GM23338 (cell line): Measurements from ENCODE around the gene CNTN1. TPM values are rescaled to one million over a fixed set of nuclear protein-coding genes. Genes with fewer than 3 reads are reported as not detected.

Experiments used
- ATAC-seq: fragments of 200-7000 bp; cut with Tn5 transposase; 3 replicates; pipeline ENCODE4 v1.9.1; 2020
- DNase-seq: peaks from one replicate; pipeline ENCODE4 v3.0.0-alpha.2; 2015; ENCODE audit warnings: low spot score
- H2AFZ ChIP-seq: fragments of 200-600 bp; sonication (generic); 2 replicates; pipeline ENCODE4 v1.8.0; 2016; ENCODE audit warnings: antibody characterized with exemption, mild to moderate bottlenecking, moderate library complexity
- H3F3A ChIP-seq: fragments of 200-600 bp; sonication (generic); replicated peaks from 2 replicates; pipeline ENCODE4 v1.8.0; 2017; ENCODE audit warnings: antibody characterized with exemption, mixed run types, low read depth
- H3K27ac ChIP-seq: fragments of 200-600 bp; sonication (generic); 2 replicates; pipeline ENCODE4 v1.6.1; 2016; ENCODE audit warnings: low read depth
- H3K27me3 ChIP-seq: fragments of 200-600 bp; sonication (generic); 2 replicates; pipeline ENCODE4 v1.8.0; 2016; ENCODE audit warnings: mild to moderate bottlenecking, mixed run types, moderate library complexity; ENCODE audit not compliant: insufficient read depth
- H3K36me3 ChIP-seq: fragments of 200-600 bp; sonication (generic); 2 replicates; pipeline ENCODE4 v1.8.0; 2016; ENCODE audit warnings: mild to moderate bottlenecking; ENCODE audit not compliant: insufficient read depth
- H3K4me1 ChIP-seq: fragments of 200-600 bp; sonication (generic); 2 replicates; pipeline ENCODE4 v1.8.0; 2016; ENCODE audit warnings: mild to moderate bottlenecking, moderate library complexity; ENCODE audit not compliant: insufficient read depth
- H3K4me2 ChIP-seq: fragments of 200-600 bp; sonication (generic); 2 replicates; pipeline ENCODE4 v1.7.1; 2017; ENCODE audit warnings: mixed run types
- H3K4me3 ChIP-seq: fragments of 200-600 bp; sonication (generic); 2 replicates; pipeline ENCODE4 v1.6.1; 2016; ENCODE audit warnings: mixed run types
- H3K79me2 ChIP-seq: fragments of 200-600 bp; sonication (generic); replicated peaks from 2 replicates; pipeline ENCODE4 v1.8.0; 2017; ENCODE audit warnings: mild to moderate bottlenecking; ENCODE audit not compliant: insufficient read depth
- H3K9me2 ChIP-seq: fragments of 200-600 bp; sonication (generic); 2 replicates; pipeline ENCODE4 v1.8.0; 2017; ENCODE audit not compliant: insufficient read depth
- H4K20me1 ChIP-seq: fragments of 200-600 bp; sonication (generic); replicated peaks from 2 replicates; pipeline ENCODE4 v1.8.0; 2017; ENCODE audit warnings: mild to moderate bottlenecking; ENCODE audit not compliant: insufficient read depth
- H3K27ac Mint-ChIP-seq: 2 replicates; pipeline ENCODE4 v1.8.0; 2020; ENCODE audit warnings: inconsistent platforms, mild to moderate bottlenecking, moderate library complexity, mixed read lengths
- H3K27me3 Mint-ChIP-seq: 3 replicates; pipeline ENCODE4 v1.8.0; 2022; ENCODE audit warnings: low read depth, mild to moderate bottlenecking, moderate library complexity, mixed read lengths, inconsistent platforms; ENCODE audit not compliant: insufficient read depth, poor library complexity
- H3K36me3 Mint-ChIP-seq: 3 replicates; pipeline ENCODE4 v1.8.0; 2021; ENCODE audit warnings: low read depth, mild to moderate bottlenecking, inconsistent platforms, moderate library complexity, mixed read lengths
- H3K4me1 Mint-ChIP-seq: 3 replicates; pipeline ENCODE4 v1.8.0; 2020; ENCODE audit warnings: mild to moderate bottlenecking, inconsistent platforms, mixed read lengths
- H3K4me3 Mint-ChIP-seq: 3 replicates; pipeline ENCODE4 v1.8.0; 2021; ENCODE audit warnings: moderate library complexity, mild to moderate bottlenecking, inconsistent platforms, mixed read lengths
- H3K9me3 Mint-ChIP-seq: 3 replicates; pipeline ENCODE4 v1.8.0; 2020; ENCODE audit warnings: moderate library complexity, mild to moderate bottlenecking, inconsistent platforms, mixed read lengths
- CREB1 ChIP-seq: fragments of 250-450 bp; sonication (Bioruptor Pico); IDR thresholded peaks from 2 replicates; pipeline ENCODE4 v1.5.0; 2020; ENCODE audit warnings: low read depth, mild to moderate bottlenecking, moderate library complexity
- EZH2 ChIP-seq: fragments of 200-600 bp; sonication (generic); IDR thresholded peaks from one replicate; pipeline ENCODE4 v1.8.0; 2017; ENCODE audit warnings: antibody characterized with exemption, mild to moderate bottlenecking, low read depth; ENCODE audit not compliant: unreplicated experiment
- EZH2phosphoT487 ChIP-seq: fragments of 200-600 bp; sonication (generic); IDR thresholded peaks from one replicate; pipeline ENCODE4 v1.8.1; 2018; ENCODE audit warnings: antibody characterized with exemption; ENCODE audit not compliant: unreplicated experiment
- JUNB ChIP-seq: IDR thresholded peaks from one replicate; pipeline ENCODE4 v1.6.1; 2016; ENCODE audit warnings: antibody characterized with exemption; ENCODE audit not compliant: unreplicated experiment
- NANOG ChIP-seq: IDR thresholded peaks from 2 replicates; pipeline ENCODE4 v1.6.1; 2016; ENCODE audit warnings: antibody characterized with exemption, borderline replicate concordance
- POLR2AphosphoS5 ChIP-seq: IDR thresholded peaks from 2 replicates; pipeline ENCODE4 v1.6.1; 2016; ENCODE audit warnings: antibody characterized with exemption, low read depth
- STAT1 ChIP-seq: IDR thresholded peaks from one replicate; pipeline ENCODE4 v1.6.1; 2016; ENCODE audit warnings: antibody characterized with exemption; ENCODE audit not compliant: unreplicated experiment
- ZNF114 ChIP-seq: fragments of 250-450 bp; sonication (Bioruptor Pico); IDR thresholded peaks from 2 replicates; pipeline ENCODE4 v1.5.0; 2020; ENCODE audit warnings: mild to moderate bottlenecking, moderate library complexity
- polyA plus RNA-seq: library from polyadenylated mRNA; unstranded; fragments of >200 nt; fragmentation: Nextera tagmentation; extraction: Ambion mirVana; gene quantifications from 2 replicates; pipeline ENCODE4 v1.2.1, GENCODE V29; 2016
- total RNA-seq: library from RNA; depleted of rRNA; stranded (reverse); fragments of >200 nt; shearing (Covaris generic); gene quantifications from 2 replicates; pipeline ENCODE4 v1.2.3, GENCODE V29; 2014
- TF ChIP-seq, protein P1 (sequence below), 2 experiments: fragments of 200-600 bp in 1 of 2; sonication (generic) in 1 of 2; conservative IDR thresholded peaks; 2 replicates each; pipeline versions ENCODE4 v1.5.1 to v1.6.1; 2016 to 2017; ENCODE audit warnings: antibody characterized with exemption in 2 of 2, low read depth in 2 of 2, mild to moderate bottlenecking in 2 of 2, moderate library complexity in 1 of 2
- TF ChIP-seq, protein P2 (sequence below): fragments of 250-450 bp; sonication (Bioruptor Pico); IDR thresholded peaks from 2 replicates; pipeline ENCODE4 v1.5.0; 2020; ENCODE audit warnings: mild to moderate bottlenecking, moderate library complexity
- TF ChIP-seq, protein P3 (sequence below): IDR thresholded peaks from 2 replicates; pipeline ENCODE4 v1.6.1; 2016; ENCODE audit warnings: antibody characterized with exemption
- TF ChIP-seq, protein P4 (sequence below): IDR thresholded peaks from one replicate; pipeline ENCODE4 v1.6.1; 2018; ENCODE audit warnings: antibody characterized with exemption; ENCODE audit not compliant: unreplicated experiment

Gene CNTN1
- total and polyA plus RNA-seq, 2 experiments from 2014 or later = 5.0 to 27.0 TPM

DNA sequence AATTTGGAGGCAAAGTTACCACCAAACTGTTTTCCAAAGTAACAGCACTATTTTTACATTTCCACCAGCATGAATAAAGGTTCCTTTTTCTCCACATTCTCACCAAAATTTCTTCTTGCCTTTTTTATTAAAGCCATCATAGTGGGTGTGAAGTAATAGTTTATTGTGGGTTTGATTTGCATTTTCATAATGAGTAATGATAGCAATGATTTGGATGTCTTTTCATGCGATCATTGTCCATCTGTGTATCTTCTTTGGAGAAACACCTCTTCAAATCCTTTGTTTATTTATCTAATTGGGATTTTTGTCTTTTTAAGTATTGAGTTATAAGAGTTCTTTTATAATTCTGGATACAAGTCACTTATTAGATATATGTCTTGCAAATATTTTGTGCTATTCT, 172.7 kb downstream of the CNTN1 start (continued):
- TF ChIP-seq JUNB = no peak
- no peak for TF ChIP-seq EZH2
- TF ChIP-seq, protein P1, sequence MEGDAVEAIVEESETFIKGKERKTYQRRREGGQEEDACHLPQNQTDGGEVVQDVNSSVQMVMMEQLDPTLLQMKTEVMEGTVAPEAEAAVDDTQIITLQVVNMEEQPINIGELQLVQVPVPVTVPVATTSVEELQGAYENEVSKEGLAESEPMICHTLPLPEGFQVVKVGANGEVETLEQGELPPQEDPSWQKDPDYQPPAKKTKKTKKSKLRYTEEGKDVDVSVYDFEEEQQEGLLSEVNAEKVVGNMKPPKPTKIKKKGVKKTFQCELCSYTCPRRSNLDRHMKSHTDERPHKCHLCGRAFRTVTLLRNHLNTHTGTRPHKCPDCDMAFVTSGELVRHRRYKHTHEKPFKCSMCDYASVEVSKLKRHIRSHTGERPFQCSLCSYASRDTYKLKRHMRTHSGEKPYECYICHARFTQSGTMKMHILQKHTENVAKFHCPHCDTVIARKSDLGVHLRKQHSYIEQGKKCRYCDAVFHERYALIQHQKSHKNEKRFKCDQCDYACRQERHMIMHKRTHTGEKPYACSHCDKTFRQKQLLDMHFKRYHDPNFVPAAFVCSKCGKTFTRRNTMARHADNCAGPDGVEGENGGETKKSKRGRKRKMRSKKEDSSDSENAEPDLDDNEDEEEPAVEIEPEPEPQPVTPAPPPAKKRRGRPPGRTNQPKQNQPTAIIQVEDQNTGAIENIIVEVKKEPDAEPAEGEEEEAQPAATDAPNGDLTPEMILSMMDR (conservative IDR thresholded peaks at IDR 0.05; ENCODE audit: low read depth in 2 of 2) = no peak
- TF ChIP-seq CREB1 = no peak

DNA sequence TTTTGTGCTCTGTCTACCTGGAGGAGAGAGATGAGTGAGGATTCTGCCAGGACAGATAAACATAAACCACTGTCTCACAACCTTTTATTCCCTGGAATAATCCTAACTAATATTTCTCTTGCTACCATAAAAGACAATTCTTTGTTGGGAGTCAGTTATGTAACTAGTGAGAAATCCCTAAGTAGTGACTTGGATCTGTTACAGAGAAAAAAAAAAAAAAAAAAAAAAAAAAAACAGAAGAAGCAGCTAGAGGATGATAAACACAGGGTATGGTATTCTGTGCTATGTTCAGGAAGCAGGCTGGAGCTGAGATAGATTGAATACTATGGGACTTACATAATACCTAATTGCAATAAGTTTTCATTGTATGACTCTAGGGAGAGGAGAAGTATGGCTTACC, 178.7 kb downstream of the CNTN1 start:
- H3K36me3 Mint-ChIP-seq = no peaks in the 10 kb centered on the region
- TF ChIP-seq EZH2phosphoT487 (no peak), CREB1 (no peak), JUNB (no peak), STAT1 (no peak), POLR2AphosphoS5 (no peak), EZH2 (no peak), ZNF114 (CRISPR knock-in tag) (no peak), NANOG (no peak)
- TF ChIP-seq, protein P2, sequence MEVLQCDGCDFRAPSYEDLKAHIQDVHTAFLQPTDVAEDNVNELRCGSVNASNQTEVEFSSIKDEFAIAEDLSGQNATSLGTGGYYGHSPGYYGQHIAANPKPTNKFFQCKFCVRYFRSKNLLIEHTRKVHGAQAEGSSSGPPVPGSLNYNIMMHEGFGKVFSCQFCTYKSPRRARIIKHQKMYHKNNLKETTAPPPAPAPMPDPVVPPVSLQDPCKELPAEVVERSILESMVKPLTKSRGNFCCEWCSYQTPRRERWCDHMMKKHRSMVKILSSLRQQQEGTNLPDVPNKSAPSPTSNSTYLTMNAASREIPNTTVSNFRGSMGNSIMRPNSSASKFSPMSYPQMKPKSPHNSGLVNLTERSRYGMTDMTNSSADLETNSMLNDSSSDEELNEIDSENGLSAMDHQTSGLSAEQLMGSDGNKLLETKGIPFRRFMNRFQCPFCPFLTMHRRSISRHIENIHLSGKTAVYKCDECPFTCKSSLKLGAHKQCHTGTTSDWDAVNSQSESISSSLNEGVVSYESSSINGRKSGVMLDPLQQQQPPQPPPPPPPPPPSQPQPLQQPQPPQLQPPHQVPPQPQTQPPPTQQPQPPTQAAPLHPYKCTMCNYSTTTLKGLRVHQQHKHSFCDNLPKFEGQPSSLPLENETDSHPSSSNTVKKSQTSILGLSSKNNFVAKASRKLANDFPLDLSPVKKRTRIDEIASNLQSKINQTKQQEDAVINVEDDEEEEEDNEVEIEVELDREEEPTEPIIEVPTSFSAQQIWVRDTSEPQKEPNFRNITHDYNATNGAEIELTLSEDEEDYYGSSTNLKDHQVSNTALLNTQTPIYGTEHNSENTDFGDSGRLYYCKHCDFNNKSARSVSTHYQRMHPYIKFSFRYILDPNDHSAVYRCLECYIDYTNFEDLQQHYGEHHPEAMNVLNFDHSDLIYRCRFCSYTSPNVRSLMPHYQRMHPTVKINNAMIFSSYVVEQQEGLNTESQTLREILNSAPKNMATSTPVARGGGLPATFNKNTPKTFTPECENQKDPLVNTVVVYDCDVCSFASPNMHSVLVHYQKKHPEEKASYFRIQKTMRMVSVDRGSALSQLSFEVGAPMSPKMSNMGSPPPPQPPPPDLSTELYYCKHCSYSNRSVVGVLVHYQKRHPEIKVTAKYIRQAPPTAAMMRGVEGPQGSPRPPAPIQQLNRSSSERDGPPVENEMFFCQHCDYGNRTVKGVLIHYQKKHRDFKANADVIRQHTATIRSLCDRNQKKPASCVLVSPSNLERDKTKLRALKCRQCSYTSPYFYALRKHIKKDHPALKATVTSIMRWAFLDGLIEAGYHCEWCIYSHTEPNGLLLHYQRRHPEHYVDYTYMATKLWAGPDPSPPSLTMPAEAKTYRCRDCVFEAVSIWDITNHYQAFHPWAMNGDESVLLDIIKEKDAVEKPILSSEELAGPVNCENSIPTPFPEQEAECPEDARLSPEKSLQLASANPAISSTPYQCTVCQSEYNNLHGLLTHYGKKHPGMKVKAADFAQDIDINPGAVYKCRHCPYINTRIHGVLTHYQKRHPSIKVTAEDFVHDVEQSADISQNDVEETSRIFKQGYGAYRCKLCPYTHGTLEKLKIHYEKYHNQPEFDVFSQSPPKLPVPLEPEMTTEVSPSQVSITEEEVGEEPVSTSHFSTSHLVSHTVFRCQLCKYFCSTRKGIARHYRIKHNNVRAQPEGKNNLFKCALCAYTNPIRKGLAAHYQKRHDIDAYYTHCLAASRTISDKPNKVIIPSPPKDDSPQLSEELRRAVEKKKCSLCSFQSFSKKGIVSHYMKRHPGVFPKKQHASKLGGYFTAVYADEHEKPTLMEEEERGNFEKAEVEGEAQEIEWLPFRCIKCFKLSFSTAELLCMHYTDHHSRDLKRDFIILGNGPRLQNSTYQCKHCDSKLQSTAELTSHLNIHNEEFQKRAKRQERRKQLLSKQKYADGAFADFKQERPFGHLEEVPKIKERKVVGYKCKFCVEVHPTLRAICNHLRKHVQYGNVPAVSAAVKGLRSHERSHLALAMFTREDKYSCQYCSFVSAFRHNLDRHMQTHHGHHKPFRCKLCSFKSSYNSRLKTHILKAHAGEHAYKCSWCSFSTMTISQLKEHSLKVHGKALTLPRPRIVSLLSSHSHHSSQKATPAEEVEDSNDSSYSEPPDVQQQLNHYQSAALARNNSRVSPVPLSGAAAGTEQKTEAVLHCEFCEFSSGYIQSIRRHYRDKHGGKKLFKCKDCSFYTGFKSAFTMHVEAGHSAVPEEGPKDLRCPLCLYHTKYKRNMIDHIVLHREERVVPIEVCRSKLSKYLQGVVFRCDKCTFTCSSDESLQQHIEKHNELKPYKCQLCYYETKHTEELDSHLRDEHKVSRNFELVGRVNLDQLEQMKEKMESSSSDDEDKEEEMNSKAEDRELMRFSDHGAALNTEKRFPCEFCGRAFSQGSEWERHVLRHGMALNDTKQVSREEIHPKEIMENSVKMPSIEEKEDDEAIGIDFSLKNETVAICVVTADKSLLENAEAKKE (CRISPR knock-in tag) = no peak
- TF ChIP-seq, protein P3, sequence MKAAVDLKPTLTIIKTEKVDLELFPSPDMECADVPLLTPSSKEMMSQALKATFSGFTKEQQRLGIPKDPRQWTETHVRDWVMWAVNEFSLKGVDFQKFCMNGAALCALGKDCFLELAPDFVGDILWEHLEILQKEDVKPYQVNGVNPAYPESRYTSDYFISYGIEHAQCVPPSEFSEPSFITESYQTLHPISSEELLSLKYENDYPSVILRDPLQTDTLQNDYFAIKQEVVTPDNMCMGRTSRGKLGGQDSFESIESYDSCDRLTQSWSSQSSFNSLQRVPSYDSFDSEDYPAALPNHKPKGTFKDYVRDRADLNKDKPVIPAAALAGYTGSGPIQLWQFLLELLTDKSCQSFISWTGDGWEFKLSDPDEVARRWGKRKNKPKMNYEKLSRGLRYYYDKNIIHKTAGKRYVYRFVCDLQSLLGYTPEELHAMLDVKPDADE = no peak
- TF ChIP-seq, protein P4, sequence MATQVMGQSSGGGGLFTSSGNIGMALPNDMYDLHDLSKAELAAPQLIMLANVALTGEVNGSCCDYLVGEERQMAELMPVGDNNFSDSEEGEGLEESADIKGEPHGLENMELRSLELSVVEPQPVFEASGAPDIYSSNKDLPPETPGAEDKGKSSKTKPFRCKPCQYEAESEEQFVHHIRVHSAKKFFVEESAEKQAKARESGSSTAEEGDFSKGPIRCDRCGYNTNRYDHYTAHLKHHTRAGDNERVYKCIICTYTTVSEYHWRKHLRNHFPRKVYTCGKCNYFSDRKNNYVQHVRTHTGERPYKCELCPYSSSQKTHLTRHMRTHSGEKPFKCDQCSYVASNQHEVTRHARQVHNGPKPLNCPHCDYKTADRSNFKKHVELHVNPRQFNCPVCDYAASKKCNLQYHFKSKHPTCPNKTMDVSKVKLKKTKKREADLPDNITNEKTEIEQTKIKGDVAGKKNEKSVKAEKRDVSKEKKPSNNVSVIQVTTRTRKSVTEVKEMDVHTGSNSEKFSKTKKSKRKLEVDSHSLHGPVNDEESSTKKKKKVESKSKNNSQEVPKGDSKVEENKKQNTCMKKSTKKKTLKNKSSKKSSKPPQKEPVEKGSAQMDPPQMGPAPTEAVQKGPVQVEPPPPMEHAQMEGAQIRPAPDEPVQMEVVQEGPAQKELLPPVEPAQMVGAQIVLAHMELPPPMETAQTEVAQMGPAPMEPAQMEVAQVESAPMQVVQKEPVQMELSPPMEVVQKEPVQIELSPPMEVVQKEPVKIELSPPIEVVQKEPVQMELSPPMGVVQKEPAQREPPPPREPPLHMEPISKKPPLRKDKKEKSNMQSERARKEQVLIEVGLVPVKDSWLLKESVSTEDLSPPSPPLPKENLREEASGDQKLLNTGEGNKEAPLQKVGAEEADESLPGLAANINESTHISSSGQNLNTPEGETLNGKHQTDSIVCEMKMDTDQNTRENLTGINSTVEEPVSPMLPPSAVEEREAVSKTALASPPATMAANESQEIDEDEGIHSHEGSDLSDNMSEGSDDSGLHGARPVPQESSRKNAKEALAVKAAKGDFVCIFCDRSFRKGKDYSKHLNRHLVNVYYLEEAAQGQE = no peak

More for the DNA sequence above, 178.7 kb downstream of the CNTN1 start:
- DNase-seq (no peak), ATAC-seq (no peak)
- H3K27ac ChIP-seq = no peak overlapping the region
- H2AFZ ChIP-seq = no peak overlapping the region
- no peaks in the 10 kb centered on the region for H4K20me1 ChIP-seq
- H3K4me3 ChIP-seq = no peak overlapping the region
- no peaks in the 10 kb centered on the region for H3K9me3 Mint-ChIP-seq
- H3K4me1 ChIP-seq = no peaks in the 10 kb centered on the region
- no peaks in the 10 kb centered on the region for H3F3A ChIP-seq
- no peaks in the 10 kb centered on the region for H3K27me3 ChIP-seq
- no peaks in the 10 kb centered on the region for H3K36me3 ChIP-seq
- H3K9me2 ChIP-seq = no peaks in the 10 kb centered on the region
- H3K27me3 Mint-ChIP-seq = no peaks in the 10 kb centered on the region
- no peak overlapping the region for H3K4me2 ChIP-seq
- no peaks in the 10 kb centered on the region for H3K79me2 ChIP-seq
- H3K4me1 Mint-ChIP-seq = no peaks in the 10 kb centered on the region
- H3K4me3 Mint-ChIP-seq = no peak overlapping the region
- no peak overlapping the region for H3K27ac Mint-ChIP-seq
